Suppressor macrophage (primary cell): ENCODE results near the gene TAPBP.
"Not testable (repeated sequence)": the region's sequence is repeated elsewhere in the genome, so short reads cannot be mapped to it uniquely, and the experiment has no call there.

Source experiments
- DNase-seq, 4 experiments: peaks; one replicate each; pipeline ENCODE4 v3.0.0-alpha.2; 2020 to 2022

The TAPBP gene

GRCh38 chr6:33296797-33297405 is 17.0 kb downstream of the TAPBP start:
- no peak for DNase-seq

GRCh38 chr6:33295621-33296369 is 18.1 kb downstream of the TAPBP start:
- no peak for DNase-seq

GRCh38 chr6:33294086-33294823 is 19.6 kb downstream of the TAPBP start:
- DNase-seq, result no peak

GRCh38 chr6:33292996-33293682 is 20.7 kb downstream of the TAPBP start:
- no peak for DNase-seq

- no peak for DNase-seq
These were observed 23.4 kb downstream of the TAPBP start for GRCh38 chr6:33290459-33290858.

- DNase-seq, result peak in 1 of 4 experiments; percentile 41
These were observed 24.0 kb downstream of the TAPBP start for GRCh38 chr6:33289784-33290315.

- DNase-seq, result peak; percentile 83 to 93 (median 90)
These were observed 24.7 kb downstream of the TAPBP start, which contains the start of the genes PFDN6 and WDR46 for GRCh38 chr6:33288921-33289783. PFDN6 (plus strand) TSS chr6:33289601; CDS start chr6:33289857, 256 bp downstream. WDR46 (minus strand) TSS chr6:33289239; CDS start chr6:33289170, 69 bp downstream.

- DNase-seq, result peak in 1 of 4 experiments; percentile 10
These were observed 25.5 kb downstream of the TAPBP start for GRCh38 chr6:33288141-33288920.

GRCh38 chr6:33286946-33287914 is 26.6 kb downstream of the TAPBP start:
- no peak for DNase-seq

GRCh38 chr6:33285214-33285613 is 28.7 kb downstream of the TAPBP start:
- DNase-seq, result not testable (repeated sequence)

- no peak for DNase-seq
These were observed 33.3 kb downstream of the TAPBP start for GRCh38 chr6:33280539-33280938.

GRCh38 chr6:33279971-33280511 is 33.8 kb downstream of the TAPBP start:
- DNase-seq, result peak; percentile 48 to 71 (median 60)

GRCh38 chr6:33279257-33279695 is 34.6 kb downstream of the TAPBP start:
- DNase-seq, result peak in 3 of 4 experiments; percentile 17 to 58 (median 54)

GRCh38 chr6:33278810-33279209 is 35.1 kb downstream of the TAPBP start:
- no peak for DNase-seq

GRCh38 chr6:33278392-33278741 is 35.5 kb downstream of the TAPBP start:
- no peak for DNase-seq

- DNase-seq, result peak in 2 of 4 experiments; percentile 20 to 30
These were observed 36.1 kb downstream of the TAPBP start for GRCh38 chr6:33277663-33278391.

GRCh38 chr6:33276864-33277662 is 36.8 kb downstream of the TAPBP start, which contains the start of gene B3GALT4:
B3GALT4 (plus strand) TSS chr6:33277123; CDS start chr6:33277420, 297 bp downstream.
- peak; percentile 77 to 91 (median 84) for DNase-seq
